Activated CD4-positive, alpha-beta T cell treated with anti-CD3 and anti-CD28 coated beads, Interleukin-2, Interleukin-6, amounts not matched to agents 100 ng/mL and 50 ng/mL, durations not matched to agents 16 hours and 8 hours (primary cell): Measurements from ENCODE around the gene CACNA1G.

Experiments
- DNase-seq: peaks from one replicate; pipeline ENCODE4 v3.0.0-alpha.2; 2020

Gene CACNA1G

GRCh38 chr17:50660042-50660886 lies 99.7 kb downstream of the CACNA1G start:
- DNase-seq: no peak

DNA sequence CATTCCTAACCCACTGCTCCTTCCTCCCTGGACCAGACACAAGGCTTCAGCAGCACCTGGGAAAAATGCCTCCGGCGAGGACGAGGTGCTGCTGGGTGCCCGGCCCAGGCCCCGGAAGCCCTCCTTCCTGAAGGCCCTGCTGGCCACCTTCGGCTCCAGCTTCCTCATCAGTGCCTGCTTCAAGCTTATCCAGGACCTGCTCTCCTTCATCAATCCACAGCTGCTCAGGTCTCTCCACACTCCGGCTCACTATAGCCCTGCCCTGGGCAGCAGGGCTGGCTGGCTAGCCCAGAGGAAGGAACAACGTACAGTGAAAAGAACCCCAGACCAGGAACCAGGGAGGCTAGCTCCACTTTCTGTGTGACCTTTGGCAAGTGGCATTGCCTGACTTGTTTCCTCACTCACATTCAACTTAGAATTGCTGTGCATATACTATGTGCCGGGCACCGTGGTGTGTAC lies 100.4 kb downstream of the CACNA1G start:
- DNase-seq: no peak

DNA sequence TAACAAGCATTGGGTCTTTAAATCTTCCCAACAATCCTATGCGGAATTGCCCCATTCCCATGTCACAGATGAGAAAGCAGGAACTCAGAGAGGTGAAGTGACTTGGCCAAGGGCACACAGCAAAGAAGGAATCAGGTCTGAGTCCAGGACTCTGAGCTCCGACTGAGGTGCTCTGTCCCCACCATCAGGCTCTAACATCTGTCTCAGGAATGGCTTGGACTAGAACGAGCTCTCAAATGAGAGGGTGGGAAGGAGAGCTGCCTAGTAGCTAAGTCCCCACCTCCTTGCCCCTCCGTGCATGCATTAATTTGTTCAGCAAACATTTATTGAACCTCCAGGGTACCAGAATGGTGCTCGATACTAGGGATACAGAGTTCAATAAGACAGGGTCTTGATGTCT lies 100.8 kb downstream of the CACNA1G start:
- no peak for DNase-seq

- peak; percentile 80 for DNase-seq
Measured at GRCh38 chr17:50661795-50662391, 101.4 kb downstream of the CACNA1G start.

GRCh38 chr17:50662632-50663225 lies 102.2 kb downstream of the CACNA1G start:
- no peak for DNase-seq

GRCh38 chr17:50663812-50664374 lies 103.4 kb downstream of the CACNA1G start:
- DNase-seq: no peak

GRCh38 chr17:50664788-50665458 lies 104.4 kb downstream of the CACNA1G start:
- no peak for DNase-seq

DNA sequence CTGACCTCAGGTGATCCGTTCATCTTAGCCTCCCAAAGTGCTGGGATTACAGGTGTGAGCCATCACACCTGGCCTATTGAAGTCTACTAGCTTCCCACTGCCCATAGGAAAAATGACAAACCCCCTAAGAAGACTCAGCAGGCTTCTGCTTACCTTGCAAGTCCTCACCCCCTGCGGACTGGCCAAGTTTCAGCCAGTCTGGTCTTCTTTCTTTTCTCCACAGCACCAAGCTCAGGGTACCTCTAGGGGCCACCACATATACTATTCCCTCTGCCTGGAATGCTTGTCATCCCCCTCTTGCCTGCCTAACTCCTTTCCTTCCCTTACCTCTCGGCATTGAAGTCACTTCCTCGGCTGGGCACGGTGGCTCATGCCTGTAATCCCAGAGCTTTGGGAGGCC lies 105.3 kb downstream of the CACNA1G start:
- no peak for DNase-seq

GRCh38 chr17:50666316-50666715 lies 105.8 kb downstream of the CACNA1G start:
- DNase-seq: no peak

- no peak for DNase-seq
Measured at GRCh38 chr17:50667259-50668024, 106.9 kb downstream of the CACNA1G start.

- DNase-seq: no peak
Measured at GRCh38 chr17:50668025-50668837, 107.7 kb downstream of the CACNA1G start.

DNA sequence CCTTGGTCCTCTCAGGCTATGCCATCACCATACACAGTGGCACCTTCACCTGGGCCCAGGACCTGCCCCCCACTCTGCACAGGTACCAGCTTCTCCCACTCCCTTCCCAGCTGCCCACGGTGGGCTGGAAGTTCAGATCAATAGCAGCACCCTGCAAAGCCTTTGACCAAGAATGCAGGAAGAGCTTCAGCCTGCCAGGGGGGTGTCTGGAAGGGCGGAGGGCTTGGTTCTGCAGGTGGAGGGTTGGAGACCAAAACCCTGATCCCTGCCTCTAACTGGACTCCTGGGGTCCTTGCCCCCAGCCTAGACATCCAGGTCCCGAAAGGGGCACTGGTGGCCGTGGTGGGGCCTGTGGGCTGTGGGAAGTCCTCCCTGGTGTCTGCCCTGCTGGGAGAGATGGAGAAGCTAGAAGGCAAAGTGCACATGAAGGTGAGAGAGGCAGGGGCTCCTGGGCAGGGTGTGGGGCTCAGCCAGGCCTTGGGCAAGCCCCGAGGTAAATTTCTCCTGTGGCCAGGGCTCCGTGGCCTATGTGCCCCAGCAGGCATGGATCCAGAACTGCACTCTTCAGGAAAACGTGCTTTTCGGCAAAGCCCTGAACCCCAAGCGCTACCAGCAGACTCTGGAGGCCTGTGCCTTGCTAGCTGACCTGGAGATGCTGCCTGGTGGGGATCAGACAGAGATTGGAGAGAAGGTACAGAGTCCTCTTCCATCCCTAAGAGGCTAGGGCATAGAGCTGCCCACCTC lies 108.5 kb downstream of the CACNA1G start:
- DNase-seq: no peak

DNA sequence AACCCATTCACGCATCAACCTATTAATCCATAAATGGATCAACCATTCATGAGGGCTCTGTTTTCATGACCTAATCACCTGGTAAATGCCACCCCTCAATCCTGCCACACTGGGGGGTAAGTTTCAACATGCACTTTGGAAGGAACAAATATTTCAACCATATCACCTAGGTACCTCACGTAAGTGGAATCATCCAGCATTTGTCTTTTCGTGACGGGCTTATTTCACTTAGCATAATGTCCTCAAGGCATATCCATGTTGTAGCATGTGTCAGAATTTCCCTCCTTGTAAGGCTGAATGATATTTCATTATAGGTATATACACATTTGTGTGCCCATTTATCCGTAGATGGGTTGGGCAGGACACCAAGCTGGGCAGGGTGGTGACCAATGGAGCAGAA lies 111.6 kb downstream of the CACNA1G start:
- no peak for DNase-seq

DNA sequence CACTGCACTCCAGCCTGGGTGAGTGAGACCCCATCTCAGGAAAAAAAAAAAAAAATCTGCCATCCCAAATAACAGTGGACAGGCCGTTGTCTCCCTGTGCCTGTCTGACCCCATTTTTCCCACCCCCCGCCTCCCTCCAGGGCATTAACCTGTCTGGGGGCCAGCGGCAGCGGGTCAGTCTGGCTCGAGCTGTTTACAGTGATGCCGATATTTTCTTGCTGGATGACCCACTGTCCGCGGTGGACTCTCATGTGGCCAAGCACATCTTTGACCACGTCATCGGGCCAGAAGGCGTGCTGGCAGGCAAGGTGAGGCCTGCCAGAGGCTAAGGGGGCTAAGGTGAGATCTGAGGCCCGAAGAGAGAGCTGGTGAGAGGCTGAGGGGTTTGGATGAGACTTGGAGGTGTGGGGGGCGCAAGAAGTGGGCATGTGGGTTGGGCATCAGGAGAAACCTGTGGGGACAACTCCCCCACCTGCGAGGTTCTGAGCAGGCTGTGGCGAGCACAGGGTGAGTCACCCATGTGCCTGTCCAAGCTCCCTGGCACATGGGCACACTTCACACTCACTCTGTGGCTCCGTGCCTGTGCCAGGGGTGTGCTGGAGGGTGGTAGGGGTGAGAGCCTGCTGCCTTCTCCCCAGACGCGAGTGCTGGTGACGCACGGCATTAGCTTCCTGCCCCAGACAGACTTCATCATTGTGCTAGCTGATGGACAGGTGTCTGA lies 112.5 kb downstream of the CACNA1G start:
- no peak for DNase-seq

DNA sequence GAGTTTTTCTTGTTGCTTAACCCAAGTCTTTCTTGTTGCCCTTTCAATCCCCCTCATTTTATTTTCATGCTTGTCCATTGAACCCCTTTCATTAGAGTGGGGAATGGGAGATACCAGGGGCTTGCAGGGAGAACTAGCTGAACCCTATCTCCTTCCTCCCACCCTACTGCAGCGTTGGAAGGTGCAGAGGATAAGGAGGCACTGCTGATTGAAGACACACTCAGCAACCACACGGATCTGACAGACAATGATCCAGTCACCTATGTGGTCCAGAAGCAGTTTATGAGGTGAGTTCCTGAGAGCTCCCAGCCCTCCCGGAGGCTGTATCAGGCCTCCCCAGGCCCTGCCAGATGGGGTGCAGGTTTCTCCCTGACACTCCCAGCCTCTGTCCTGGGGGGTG lies 114.7 kb downstream of the CACNA1G start:
- DNase-seq: no peak

DNA sequence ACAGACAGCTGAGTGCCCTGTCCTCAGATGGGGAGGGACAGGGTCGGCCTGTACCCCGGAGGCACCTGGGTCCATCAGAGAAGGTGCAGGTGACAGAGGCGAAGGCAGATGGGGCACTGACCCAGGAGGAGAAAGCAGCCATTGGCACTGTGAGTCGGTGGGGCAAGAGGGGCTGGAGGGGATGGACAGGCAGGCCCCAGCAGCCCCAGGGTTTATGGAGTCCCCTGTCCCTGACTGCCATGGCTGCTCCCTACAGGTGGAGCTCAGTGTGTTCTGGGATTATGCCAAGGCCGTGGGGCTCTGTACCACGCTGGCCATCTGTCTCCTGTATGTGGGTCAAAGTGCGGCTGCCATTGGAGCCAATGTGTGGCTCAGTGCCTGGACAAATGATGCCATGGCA lies 115.1 kb downstream of the CACNA1G start:
- no peak for DNase-seq

DNA sequence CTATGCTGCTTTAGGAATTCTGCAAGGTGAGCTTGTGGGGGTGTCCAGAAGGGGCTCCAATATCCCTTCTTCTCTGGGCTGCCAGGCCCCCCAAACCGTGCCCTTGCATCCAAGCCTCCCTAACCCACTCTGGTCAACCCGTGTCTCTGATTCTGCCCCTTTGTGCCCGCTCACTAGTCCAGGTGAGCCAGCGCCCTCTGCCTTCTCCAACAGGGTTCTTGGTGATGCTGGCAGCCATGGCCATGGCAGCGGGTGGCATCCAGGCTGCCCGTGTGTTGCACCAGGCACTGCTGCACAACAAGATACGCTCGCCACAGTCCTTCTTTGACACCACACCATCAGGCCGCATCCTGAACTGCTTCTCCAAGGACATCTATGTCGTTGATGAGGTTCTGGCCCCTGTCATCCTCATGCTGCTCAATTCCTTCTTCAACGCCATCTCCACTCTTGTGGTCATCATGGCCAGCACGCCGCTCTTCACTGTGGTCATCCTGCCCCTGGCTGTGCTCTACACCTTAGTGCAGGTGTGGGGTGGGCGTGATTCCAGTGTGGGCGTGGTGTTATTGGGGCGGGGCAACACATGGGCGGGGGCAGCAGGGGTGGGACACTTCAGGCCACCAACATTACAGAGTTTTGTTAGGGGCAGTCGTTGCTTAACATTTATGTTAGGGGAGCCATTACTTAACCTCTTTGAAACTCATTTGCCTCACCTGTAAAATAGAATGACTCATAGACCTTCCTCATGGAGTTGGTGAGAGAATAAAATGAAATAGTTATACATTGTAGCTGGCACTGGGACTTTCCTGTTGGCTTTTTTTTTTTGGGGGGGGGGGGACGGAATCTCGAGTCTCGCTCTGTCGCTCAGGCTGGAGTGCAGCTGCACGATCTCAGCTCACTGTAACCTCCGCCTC lies 115.8 kb downstream of the CACNA1G start:
- DNase-seq: no peak
